Heart left ventricle (tissue), 16 donors: Measurements from ENCODE around the gene PNMT. TPM values are rescaled to one million over a fixed set of nuclear protein-coding genes. Genes with fewer than 3 reads are reported as not detected.
A peak's percentile ranks its signal among the peaks of the same experiment; 100 is the strongest.

Source experiments
- ATAC-seq, 4 donors: fragments of 200-7000 bp; cut with Tn5 transposase; one replicate each; pipeline ENCODE4 v1.9.1; 2020 to 2022; ENCODE audit warnings: moderate library complexity in 4 of 4, mild to moderate bottlenecking in 3 of 4, moderate number of reproducible peaks in 1 of 4
- DNase-seq, 5 donors: peaks; one replicate each; pipeline ENCODE4 v3.0.0-alpha.2; 2020
- H3K27ac ChIP-seq, 12 donors: fragments of 200-600 bp; sonication (generic) in 4 of 12; one replicate each; pipeline versions ENCODE4 v1.5.0 to v1.8.0; 2016 to 2022; ENCODE audit warnings: mild to moderate bottlenecking in 2 of 12
- H3K27me3 ChIP-seq, 9 donors: fragments of 200-600 bp; sonication (generic) in 2 of 9; one replicate each; pipeline versions ENCODE4 v1.5.1 to v1.8.0; 2016 to 2022; ENCODE audit warnings: mild to moderate bottlenecking in 3 of 9
- H3K36me3 ChIP-seq, 9 donors: fragments of 200-600 bp; sonication (generic) in 2 of 9; one replicate each; pipeline versions ENCODE4 v1.5.0 to v1.8.0; 2018 to 2022; ENCODE audit warnings: mild to moderate bottlenecking in 2 of 9
- H3K4me1 ChIP-seq, 12 donors: fragments of 200-600 bp; sonication (generic) in 4 of 12; one replicate each; pipeline versions ENCODE4 v1.5.0 to v1.8.0; 2016 to 2022; ENCODE audit warnings: mild to moderate bottlenecking in 3 of 12
- H3K4me3 ChIP-seq, 12 donors: fragments of 200-600 bp; sonication (generic) in 4 of 12; one replicate each; pipeline versions ENCODE4 v1.5.0 to v1.8.0; 2017 to 2022; ENCODE audit warnings: mild to moderate bottlenecking in 9 of 12, moderate library complexity in 4 of 12
- H3K9me3 ChIP-seq, 12 donors: fragments of 200-600 bp; sonication (generic) in 4 of 12; one replicate each; pipeline versions ENCODE4 v1.5.0 to v1.8.0; 2016 to 2022; ENCODE audit warnings: mild to moderate bottlenecking in 1 of 12
- CTCF ChIP-seq, 12 donors: fragments of 200-600 bp; sonication (generic) in 4 of 12; IDR thresholded peaks; one replicate each; pipeline versions ENCODE4 v1.5.0 to v1.8.0; 2018 to 2022; ENCODE audit warnings: antibody characterized with exemption in 12 of 12, mild to moderate bottlenecking in 5 of 12
- POLR2A ChIP-seq, 2 donors: fragments of 450-650 bp; IDR thresholded peaks; one replicate each; pipeline ENCODE4 v1.6.1; 2017; ENCODE audit warnings: antibody characterized with exemption in 2 of 2, mild to moderate bottlenecking in 2 of 2, moderate library complexity in 2 of 2
- WGBS, 4 donors: extraction: QIAGEN DNeasy Blood & Tissue Kit in 2 of 4; methylation state at CpG; one replicate each; pipeline versions ENCODE4 v1.1.5 to v1.1.7; 2013 to 2018; 5-methylcytosine and 5-hydroxymethylcytosine counted together
- intact Hi-C, 10 donors: fragments of 100-400 bp; cut with DNase I; formaldehyde crosslinking; loops; one replicate each; pipeline versions ENCODE4 v1.11.1 to v1.14.2; 2022
- polyA plus RNA-seq, 2 donors: library from polyadenylated mRNA; stranded (reverse); fragments of 200-250 nt; gene quantifications; one replicate each; pipeline ENCODE4 v1.2.3, GENCODE V29; 2013
- total RNA-seq, 9 donors: library from RNA; depleted of rRNA in 2 of 9; stranded (reverse); fragments of >200 nt in 2 of 9; fragmentation: NEBNext Ultra II Directional in 3 of 9; extraction: Animal tissue kit (Norgen Biotek cat#: 25700) in 3 of 9; gene quantifications; one replicate each; pipeline versions ENCODE4 v1.1.0 to v1.2.4, GENCODE V29; 2016 to 2023
- donor health status: ischemic (EF 13 %, LVEDD 7.1; RV severe dilation, severe dysfunction).
- donor health status: healthy with polysubstance abuse.
- donor health status: DM: no; HTN: yes; CAD: no.
- donor health status: DM: no; HTN: no; CAD: no.
- donor health status: ischemic (EF 25% LVEDD 6.9; RV normal size, moderate dysfunction).
- donor health status: ischemic (EF 25% LVEDD 5.7; RV mildly dilated, moderate dysfunction).
- donor health status: healthy.
- donor health status: DM: yes; HTN: yes; CAD: no.
- donor health status: ischemic (EF 35%, LVEDD 5.7; RV mildly dilated, moderate dysfunction).
- donor health status: nonischemic (EF 11% LVEDD 7.7; RV severe dilation, severe dysfunction).
- donor health status: DM: yes; HTN: yes; CAD: no.
- donor health status: PGD.
- donor health status: ischemic (EF 29% LVEDD 5.4; RV normal size, mild dysfunction).
- donor health status: nonischemic (EF 23%, LVEDD 6.1; RV moderate dilation, normal function).

Gene PNMT
- total and polyA plus RNA-seq, 11 donors = 2.4 to 15.6 (median 6.1) TPM

DNA sequence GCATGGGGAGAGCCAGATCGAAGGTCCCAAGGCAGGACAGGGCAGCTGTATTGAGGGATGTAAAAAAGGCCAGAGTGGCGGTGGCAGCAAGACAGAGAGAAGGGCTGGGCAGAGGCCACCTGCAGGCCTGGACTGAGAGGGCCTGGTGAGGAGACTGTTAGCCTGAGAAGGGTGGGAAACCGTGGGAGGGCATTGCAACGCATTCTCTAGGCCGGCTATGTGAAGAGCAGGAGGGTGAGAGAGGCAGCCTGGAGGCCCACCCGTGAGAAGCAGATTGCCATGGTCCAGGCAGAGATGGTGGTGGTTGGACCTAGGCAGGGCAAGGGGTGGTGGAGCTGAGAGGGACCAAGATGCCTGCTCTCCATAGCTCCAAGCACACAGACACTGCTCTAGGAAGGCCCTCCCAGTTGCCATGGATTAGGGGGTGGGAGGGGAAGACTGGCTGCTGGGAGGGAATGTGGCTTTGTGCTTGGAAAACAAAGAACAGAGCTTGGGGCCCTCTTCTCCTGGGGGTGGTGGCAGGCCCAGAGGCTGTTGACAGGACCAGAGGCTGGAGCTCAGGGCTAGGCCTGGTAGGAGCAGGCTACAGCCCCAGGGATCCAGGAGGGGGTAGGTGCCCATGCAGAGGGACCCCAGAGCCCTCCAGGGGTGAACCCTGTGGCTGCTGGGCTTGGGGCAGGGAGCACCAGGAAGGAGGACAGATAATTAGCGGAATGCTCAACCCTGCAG, 15.5 kb upstream of the PNMT start:
- ATAC-seq (peak in 1 of 4 donors; percentile 18), DNase-seq (no peak)
- Histone ChIP-seq H3K4me3 (no peak overlapping the region), H3K4me1 (peaks cover 0 to 43% (median 8%) of the 10 kb centered on the region in 12 donors), H3K36me3 (peaks cover 0 to 28% (median 5%) of the 10 kb centered on the region in 9 donors), H3K27me3 (no peaks in the 10 kb centered on the region), H3K9me3 (no peaks in the 10 kb centered on the region), H3K27ac (peak overlapping the region in 4 of 12 donors; percentile 9 to 47 (median 20))
- TF ChIP-seq CTCF (IDR thresholded peaks at IDR 0.05) (no peak), POLR2A (IDR thresholded peaks at IDR 0.05) (no peak)
- 59 to 61% (median 60%) methylated on average over 7 of the region's 7 CpGs for WGBS, 4 donors
- intact Hi-C loops = no loop called here

DNA sequence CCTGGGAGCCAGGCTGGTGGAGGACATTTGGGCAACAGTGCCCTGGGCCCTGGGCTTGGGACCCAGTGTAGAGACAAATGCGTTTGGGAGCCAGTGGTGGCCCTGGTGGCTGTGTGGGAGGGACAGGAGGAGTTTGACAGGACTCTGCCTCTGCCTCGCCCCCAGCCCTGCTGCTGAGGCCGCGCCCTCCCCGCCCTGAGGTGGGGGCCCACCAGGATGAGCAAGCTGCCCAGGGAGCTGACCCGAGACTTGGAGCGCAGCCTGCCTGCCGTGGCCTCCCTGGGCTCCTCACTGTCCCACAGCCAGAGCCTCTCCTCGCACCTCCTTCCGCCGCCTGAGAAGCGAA, 15.0 kb upstream of the PNMT start:
- intact Hi-C loops = no loop called here
- no peaks in the 10 kb centered on the region for H3K9me3 ChIP-seq
- peaks cover 0 to 33% (median 5%) of the 10 kb centered on the region in 9 donors for H3K36me3 ChIP-seq
- H3K27ac ChIP-seq = peak overlapping the region in 4 of 12 donors; percentile 9 to 47 (median 20)
- 72 to 81% (median 80%) methylated on average over 7 to 12 of the region's 12 CpGs for WGBS, 4 donors
- no peaks in the 10 kb centered on the region for H3K27me3 ChIP-seq
- TF ChIP-seq CTCF (IDR thresholded peaks at IDR 0.05) = no peak
- TF ChIP-seq POLR2A (IDR thresholded peaks at IDR 0.05) = no peak
- ATAC-seq = peak in 1 of 4 donors; percentile 10
- no peak overlapping the region for H3K4me3 ChIP-seq
- peaks cover 0 to 48% (median 9%) of the 10 kb centered on the region in 12 donors for H3K4me1 ChIP-seq
- no peak for DNase-seq

DNA sequence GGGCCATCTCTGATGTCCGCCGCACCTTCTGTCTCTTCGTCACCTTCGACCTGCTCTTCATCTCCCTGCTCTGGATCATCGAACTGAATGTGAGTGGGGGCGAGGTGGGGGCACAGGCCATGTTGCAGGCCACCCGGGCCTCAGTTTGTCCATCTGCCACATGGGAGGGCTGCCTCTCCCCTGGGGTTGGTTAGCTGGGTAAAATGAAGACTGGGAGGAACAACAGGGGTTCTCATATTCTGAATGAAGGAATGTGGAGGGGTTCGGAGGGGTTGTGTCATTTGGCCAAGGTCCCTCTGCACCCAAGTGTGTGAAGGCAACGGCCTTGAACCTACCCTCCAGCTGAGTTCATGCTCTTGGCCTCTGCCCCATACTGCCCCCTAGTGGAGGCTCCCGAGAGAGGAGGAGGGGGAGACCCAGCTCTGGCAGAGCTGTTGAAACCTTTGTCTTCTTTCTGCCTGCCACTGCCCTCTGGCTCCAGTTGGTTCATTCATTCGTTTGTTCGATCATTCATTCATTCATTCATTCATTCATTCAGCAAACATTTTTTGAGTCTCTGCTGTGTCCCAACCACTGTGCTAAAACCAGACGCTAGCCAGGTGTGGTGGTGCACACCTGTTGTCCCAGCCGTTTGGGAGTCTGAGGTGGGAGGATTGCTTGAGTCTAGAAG, 14.5 kb upstream of the PNMT start:
- WGBS, 4 donors = 67 to 72% (median 69%) methylated on average over 14 of the region's 14 CpGs
- Histone ChIP-seq H3K36me3 (peaks cover 0 to 37% (median 5%) of the 10 kb centered on the region in 9 donors), H3K27ac (peak overlapping the region in 1 of 12 donors; percentile 47), H3K27me3 (no peaks in the 10 kb centered on the region), H3K4me3 (no peak overlapping the region), H3K9me3 (no peaks in the 10 kb centered on the region), H3K4me1 (peaks cover 0 to 53% (median 13%) of the 10 kb centered on the region in 12 donors)
- DNase-seq = peak in 4 of 5 donors; percentile 59 to 84 (median 69)
- TF ChIP-seq CTCF (IDR thresholded peaks at IDR 0.05) (peak; percentile 65 to 91 (median 78)), POLR2A (IDR thresholded peaks at IDR 0.05) (no peak)
- ATAC-seq = peak; percentile 25 to 64 (median 48)
- intact Hi-C loops = no loop called here

GRCh38 chr17:39655105-39655504, 13.1 kb upstream of the PNMT start:
- ATAC-seq (no peak), DNase-seq (no peak)
- Histone ChIP-seq H3K4me3 (no peak overlapping the region), H3K27ac (no peak overlapping the region), H3K27me3 (no peaks in the 10 kb centered on the region), H3K9me3 (no peaks in the 10 kb centered on the region), H3K36me3 (peaks cover 0 to 39% (median 6%) of the 10 kb centered on the region in 9 donors), H3K4me1 (peaks cover 3 to 66% (median 21%) of the 10 kb centered on the region in 12 donors)
- WGBS, 4 donors = 89 to 98% (median 93%) methylated on average over 2 of the region's 2 CpGs
- intact Hi-C loops = no loop called here
- TF ChIP-seq POLR2A (IDR thresholded peaks at IDR 0.05) (no peak), CTCF (IDR thresholded peaks at IDR 0.05) (no peak)
